GM20431 (cell line): ENCODE measurements around the gene MDFI.

Source experiments
- in situ Hi-C: fragments of 300-500 bp; cut with MseI, MboI; formaldehyde crosslinking; loops from one replicate; pipeline ENCODE4 v1.15.0; 2020; ENCODE audit warnings: low sequenced_read_pairs; ENCODE audit not compliant: unreplicated experiment

The MDFI gene

DNA sequence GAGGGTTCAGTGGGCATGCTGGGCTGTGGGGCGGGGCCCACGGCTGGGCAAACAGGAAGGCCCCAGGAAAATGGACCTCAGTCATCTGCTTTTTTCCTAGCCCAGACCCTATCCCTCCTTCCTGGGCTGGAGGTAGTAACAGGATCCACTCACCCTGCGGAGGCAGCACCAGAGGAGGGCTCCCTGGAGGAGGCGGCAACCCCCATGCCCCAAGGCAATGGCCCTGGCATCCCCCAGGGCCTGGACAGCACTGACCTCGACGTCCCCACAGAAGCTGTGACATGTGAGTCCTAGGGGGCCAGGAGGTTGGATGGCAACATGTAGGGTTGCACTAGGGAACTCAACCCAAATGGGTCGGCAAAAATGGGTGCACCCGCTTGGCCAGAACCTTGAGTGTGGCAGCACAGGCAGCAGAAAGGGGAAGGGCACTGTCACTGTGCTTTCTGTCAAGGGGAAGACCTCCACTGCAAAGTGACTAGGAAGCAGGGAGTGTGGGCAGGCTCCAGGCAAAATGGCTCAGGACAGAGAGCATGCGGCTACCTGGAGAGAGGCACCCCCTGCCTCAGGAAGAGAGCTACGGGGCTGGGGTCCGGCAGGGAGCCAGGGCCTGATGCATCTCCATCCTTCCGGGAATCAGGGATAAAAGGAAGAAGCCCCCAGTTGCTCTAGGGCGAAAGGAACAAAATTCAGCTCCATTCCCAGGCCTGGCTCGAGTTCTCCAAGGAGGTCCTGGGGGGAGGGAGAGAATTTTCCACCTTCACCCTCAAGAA is 7.9 kb downstream of the MDFI start:
- in situ Hi-C loops: no loop called here

DNA sequence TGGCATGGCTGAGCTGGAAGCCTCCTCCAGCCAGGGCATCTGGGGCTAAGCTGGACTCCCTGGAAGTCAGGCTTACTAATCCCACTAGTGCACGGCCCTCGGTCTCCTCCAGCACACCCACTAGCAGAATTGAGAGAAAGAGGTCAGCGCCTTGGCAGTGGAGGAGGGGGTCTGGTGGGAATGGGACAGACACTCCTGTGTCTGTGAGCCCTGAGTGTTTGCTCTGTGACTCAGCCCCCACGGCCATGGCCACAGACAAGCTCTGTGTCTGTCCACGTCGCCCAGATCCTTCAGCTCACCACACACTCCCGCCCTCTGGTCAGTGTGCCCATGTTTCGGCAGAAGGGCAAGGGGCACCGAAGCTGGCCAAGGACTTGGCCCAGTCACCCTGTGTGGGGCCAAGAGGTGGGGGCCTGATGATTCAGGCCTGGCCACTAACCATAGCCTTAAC is 8.8 kb downstream of the MDFI start:
- in situ Hi-C loops: no loop called here

DNA sequence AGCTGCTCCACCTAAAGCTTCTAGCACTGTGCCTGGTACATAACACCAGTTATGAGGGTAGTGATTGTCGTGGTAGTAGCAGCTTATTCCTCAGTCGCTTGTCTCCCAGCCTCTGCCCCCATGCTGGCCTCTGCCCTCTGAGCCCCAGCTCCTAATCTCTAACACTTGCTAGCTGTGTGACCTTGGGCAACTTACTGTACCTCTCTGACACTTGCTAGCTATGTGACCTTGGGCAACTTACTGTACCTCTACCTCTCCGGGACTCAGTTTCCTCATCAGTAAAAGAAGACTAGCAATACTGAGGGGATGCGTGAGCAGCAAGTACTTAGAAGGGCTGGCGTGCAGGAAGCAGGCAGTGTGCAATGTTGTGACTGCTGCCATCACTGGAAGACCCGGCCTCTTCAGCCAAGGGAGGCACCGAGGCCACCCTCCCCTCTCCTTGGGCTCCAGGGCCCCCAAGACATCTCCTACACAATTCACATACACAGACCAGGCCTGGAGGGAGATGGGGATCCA is 9.9 kb downstream of the MDFI start:
- in situ Hi-C loops: no loop called here

DNA sequence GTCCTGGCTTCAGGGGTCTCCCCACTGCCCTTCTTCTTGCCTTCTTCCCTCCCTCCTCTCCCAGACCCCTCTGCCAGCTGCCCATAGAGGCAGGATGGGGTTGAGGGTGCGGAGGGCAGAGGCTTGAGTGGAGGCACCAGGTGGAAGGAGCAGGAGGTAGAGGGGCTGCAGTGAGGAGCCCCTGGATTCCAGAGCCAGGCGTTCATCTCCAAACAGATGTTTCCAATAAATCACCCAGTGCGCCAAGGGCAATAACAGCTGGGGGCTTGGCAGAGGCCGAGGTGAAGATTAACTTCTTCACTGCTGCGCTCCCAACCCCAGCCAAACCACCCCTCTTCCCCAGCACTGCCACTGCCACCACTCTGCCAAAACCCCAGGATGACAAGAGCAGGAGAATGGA is 10.7 kb downstream of the MDFI start:
- in situ Hi-C loops: no loop called here

DNA sequence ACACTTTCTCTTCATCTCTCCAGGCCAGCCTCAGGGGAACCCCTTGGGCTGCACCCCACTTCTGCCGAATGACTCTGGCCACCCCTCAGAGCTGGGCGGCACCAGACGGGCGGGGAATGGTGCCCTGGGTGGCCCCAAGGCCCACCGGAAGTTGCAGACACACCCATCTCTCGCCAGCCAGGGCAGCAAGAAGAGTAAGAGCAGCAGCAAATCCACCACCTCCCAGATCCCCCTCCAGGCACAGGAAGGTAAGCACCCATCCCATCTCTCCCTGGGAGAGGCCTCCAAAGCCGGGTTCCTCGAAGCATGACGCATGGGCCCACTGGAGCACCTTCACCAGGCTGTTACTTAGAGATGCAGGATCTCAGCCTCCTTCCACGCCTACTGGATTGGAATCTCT is 11.3 kb downstream of the MDFI start:
- in situ Hi-C loops: no loop called here

DNA sequence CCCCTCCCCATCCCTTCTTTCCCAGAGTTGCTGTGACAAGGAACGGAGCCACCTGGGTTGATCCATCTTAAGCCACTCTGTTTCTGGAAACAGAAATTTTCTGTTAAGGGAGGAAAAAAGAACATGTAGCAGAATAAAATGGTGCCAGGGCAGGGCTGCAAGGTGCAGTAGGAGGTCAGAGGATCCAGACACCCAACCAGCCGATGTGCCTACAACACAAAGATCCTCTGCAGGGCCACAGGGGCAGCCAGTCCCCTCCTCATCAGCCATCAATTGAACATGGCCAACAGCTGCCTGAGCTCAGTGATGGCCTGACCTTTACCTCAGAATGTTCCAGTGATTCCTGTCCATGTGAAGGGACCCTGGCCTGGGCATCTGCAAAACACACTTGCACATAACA is 11.9 kb downstream of the MDFI start:
- in situ Hi-C loops: no loop called here

DNA sequence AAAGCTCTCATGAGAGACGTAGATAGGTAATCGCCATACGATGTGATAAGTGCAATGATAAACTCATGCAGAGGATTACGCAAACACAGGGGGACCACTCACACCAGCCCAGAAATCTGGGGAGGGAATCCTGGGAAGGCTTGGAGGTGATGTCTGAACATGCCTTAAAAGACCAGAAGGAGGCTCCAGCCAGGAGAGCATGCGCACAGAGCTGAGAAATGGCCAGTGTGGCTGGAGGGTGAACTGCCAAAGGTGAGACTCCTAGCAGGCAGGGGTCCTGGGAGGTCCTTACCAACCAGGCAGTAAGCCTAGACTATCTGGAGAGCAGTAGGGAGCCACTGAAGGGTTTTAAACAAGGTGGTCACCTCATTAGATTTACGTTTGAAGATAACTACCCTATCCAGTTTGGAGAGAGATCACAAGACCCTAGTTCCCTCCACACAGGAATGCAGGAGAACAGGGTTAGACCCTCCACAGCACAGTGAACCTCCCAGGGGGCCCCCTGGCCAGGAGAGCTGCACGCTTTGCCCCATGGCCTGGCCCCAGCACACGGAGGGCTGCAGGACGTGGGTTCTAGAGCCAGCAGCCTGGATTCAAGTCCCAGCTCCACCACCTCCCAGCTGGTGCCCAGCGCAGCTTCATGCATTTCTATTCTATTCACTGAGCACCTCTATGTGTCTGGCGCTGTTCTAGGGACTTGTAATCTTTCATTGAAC is 13.1 kb downstream of the MDFI start:
- in situ Hi-C loops: no loop called here

DNA sequence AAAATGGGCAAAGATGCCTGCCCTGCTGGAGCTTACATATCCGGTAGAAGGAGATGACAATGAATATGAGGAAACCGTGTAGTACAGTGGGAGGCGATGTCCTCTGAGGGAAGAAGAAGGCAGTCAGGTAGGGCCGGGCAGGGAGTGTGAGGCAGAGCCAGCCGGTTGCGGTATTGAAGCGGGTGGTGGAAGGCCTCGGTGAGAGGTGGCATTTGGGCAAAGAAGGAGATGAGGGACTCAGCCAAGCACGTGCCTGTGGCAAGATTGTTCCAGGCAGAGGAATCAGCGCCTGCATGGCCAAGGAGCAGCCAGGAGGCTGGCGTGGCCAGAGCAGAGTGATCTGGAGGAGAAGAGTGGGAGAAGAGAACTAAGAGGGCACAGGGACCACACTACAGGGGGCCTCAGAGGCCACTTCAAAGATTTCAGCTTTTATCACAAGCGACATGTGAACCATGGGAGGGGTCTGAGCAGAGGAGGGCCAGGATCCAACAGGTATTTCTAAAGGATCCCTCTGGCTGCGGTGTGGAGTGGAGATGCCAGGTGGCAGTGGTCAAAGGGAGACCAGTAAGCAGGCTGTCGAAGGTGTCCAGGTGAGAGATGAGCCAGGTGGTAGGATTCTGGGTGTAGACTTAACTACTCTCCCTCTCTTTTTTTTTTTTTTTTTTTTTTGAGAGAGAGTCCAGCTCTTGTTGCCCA is 13.8 kb downstream of the MDFI start:
- in situ Hi-C loops: no loop called here

DNA sequence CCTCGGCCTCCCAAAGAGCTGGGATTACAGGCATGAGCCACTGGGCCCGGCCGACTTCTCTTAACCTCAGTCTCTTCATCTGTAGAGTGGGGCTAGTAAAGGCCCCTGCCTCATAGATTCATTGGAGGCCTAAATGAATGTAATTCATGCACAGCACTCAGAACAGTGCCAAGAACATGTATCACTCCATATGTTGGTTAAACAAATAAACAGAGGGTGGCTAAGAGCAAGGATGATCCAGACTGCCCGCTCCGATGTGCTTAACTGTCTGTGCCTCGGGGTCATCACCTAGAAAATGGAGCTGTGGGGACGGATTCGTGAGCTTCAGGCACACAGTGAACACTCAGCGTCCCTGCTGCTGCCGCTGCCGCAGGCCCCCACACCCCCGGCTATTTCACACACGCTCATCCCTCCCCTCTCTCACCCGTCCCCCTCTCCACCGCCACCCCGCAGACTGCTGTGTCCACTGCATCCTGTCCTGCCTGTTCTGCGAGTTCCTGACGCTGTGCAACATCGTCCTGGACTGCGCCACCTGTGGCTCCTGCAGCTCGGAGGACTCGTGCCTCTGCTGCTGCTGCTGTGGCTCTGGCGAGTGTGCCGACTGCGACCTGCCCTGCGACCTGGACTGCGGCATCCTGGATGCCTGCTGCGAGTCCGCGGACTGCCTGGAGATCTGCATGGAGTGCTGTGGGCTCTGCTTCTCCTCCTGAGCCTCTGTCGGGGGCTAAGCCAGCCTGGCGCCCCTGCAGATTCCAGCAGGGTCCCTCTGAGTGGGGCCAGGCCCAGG is 14.8 kb downstream of the MDFI start:
- in situ Hi-C loops: no loop called here

DNA sequence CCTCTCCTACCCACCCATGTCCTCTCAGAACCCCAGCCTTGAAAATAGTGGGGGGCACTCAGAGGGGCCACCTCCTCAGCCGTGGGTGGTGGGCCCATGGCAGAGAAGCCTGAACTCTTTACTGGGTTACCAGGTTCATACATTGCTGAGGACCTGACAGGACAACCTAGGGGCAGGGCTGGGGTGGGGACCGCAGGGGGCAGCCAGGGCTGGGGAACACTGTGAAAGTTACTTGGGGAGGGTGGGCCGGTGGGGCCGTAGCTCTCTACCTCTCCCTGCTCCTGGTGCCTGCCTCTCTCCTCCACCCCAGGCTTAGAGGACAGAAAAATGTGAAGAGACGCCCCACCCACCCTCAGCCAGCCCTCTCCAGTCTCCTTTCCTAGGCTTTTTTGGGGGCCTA is 15.4 kb downstream of the MDFI start:
- in situ Hi-C loops: no loop called here

DNA sequence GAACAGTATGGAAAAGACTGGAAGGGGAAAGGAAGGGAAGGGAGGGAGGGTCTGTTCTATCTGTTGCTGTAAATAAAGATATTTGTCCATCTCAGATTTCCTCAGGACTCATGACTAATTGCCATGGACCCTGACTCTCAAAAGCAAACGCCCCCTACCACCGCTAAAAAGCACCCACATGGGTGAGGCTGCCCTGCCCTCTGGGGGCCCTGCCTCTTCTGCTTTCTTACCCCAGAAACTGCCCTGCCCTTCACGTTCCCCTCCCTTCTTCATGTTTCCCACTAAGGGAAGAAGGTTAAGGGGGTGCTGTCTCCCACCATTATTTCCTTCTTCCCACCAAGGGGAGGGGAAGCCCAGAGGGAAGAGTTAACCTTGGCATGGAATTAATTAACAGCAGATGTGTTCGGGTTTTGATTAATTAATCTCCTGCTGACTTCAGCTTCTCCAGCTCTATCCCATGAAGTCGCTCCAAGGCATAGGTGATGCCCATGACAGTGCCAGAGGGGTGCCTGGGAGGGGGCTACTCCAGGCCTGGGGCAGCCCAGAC is 16.0 kb downstream of the MDFI start:
- in situ Hi-C loops: no loop called here

DNA sequence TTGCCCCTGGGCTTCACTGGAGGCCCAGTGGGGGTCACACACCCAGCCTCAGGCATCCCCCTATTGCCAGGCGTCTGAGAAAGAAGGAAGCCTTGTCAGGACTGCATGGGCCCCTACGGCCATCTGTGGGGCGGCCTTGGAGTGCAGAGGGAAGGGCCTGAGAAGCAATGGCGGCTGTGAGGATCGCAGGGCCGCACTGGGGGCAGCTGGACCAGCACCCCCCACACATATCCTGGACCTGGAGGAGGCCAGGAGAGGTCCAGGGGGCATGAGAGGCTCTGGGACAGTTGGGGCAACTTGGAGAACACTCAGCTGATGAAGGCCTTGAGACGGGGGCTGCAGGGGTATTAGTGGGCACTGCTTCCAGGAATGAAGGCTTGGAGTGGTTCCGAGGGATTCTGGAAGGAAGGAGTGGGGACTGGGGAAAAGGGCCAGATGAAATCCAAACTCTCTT is 16.5 kb downstream of the MDFI start:
- in situ Hi-C loops: no loop called here

DNA sequence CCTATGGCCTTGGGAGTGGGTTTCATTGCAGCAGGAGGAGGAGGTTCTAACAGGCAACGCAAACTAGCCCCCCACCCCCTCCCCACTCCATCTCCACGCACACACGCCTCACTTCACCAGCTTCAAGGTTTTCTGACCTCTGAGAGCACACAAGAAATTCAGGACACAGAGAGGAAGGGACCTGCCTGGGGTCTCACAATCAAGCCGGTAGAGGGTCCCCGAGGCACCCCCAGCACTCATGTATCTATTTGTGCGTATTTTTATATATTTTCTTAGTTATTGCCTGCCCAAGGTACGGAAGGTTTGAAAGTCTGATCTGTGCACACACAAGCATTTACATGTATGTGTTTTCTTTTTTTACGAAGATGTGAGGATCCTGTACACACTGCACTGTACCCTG is 16.9 kb downstream of the MDFI start:
- in situ Hi-C loops: no loop called here

DNA sequence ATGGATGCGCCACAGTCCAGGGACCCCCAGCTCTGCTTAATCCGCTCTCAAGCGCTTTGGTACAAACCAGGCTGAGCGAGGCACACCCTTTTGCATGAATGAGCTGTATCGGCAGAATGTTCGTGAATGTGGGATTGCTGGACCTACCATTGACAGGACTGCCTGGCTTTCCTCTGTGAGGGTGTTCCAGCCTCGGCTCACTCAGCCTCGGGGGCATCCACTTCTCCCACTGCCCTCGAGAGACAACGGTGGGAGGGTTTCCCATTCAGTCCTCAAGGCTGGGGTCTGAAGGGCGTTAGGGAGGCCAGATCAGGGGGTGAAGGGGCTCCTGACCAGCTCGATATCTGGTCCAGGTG is 17.4 kb downstream of the MDFI start:
- in situ Hi-C loops: no loop called here

DNA sequence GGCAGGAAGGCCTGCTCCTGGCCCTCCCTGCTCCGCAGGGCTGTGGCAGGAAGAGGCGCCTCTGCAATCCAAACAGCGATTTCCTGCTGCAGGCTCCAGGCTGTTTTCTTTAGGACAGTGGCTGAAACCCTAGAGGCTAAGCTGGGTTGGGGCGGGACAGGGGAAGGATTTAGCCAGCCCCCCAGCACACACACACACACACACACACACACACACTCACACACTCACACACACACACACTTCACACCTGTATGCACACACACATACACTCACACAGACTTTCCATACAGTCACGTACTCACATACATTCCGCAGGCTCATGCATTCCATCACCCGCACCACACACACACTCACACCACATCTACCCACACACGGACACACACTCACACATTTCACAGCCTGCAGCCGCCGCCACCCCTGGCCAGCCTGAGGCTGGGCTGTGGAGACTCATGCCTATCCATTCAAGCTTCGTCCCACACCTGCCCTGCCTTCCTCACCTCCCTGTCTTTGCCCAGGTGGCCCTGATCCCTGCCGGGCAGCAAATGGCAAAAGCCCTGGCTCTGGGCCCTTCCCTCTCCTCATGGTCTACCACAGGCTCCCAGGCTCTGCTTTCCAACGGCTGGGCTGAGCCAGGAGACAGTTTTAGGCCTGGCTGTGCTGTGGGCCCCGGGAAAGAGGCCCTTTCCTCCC is 17.9 kb downstream of the MDFI start:
- in situ Hi-C loops: no loop called here

DNA sequence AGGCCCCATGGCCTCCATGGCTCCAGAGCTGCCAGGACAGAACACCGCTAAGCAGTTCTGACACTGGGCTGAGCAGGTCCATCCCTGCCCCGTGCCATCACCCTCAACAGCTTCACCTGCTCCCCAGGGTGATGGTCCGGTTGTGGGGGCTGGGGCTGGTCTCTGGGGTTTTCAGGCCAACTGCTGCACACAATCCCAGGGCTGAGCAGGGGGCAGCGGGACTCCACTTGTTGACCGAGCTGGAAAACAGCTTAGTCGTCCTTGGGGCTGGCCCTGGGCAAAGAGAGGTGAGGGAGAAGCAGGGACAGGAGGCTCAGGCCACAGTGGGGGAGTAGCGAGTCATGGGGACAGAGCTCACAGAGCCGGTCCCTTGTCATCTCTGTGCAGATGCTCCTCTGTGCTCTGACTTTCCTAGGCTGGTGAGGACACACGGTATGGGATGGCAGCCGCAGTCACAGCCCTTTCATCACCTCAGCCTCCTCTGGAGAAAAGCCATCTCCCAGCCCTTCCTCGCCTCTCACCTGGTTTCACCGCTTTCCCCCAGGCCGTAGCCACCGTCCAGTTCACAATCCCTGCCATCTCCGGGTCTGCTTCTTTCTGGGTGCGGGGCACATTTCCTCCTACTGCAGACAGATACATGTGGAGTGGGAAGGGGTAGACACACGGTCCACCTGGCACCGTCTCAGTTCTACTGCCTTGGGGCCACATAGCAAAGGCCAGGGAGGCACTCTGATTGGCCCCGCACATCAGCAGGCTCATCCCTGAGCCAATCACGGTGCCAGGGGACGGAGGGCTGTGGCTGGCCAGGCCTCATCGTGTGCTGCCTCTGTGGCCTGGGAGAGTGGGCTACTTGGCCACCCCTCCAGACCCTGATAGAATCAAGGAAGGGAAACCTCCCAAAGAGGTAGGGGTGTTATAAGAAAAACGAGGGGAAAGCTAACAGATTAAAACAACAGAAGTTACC is 19.1 kb downstream of the MDFI start:
- in situ Hi-C loops: no loop called here

DNA sequence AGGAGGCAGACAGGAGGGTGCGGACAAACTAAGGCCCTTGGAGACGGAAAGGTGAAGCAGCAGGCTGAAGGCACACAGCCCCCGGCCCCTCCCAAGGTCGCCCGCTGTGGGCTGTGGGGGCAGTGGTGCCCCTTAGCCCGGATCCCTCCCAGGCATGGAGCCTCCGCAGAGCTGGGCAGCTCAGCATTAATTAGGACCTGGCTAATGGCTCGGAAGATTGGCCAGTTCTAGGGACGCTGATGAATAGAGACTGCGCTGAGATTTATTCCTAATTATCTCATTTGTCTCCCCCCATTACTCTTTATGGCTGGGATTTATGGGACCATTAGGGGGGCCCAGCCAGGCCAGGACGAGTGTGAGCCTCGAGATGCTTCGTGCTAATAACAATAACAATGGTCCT is 20.4 kb downstream of the MDFI start:
- in situ Hi-C loops: no loop called here

DNA sequence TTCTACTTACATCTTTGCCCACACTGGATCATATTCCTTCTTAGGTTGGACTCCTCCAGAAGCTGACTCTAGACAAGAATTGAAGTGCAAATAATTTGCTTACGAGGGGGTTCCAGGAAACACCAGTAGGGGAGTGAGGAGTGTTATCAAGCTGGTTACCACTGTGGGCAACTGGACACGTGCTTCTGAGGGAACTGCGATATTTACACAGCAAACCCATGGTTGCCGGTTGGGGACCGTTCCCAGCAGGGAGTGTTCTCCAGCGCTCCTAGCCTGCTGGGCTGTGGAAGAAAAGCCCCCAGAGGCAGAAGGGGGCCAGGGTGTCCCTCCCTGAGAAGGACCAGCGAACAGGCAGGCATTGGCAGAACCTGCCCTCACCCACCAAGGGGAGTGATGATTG is 21.7 kb downstream of the MDFI start:
- in situ Hi-C loops: no loop called here
